Fibroblast of lung (primary cell): Measurements from ENCODE around the gene DDR1. TPM values are rescaled to one million over a fixed set of nuclear protein-coding genes. Genes with fewer than 3 reads are reported as not detected.
"Not testable (repeated sequence)": the region's sequence is repeated elsewhere in the genome, so short reads cannot be mapped to it uniquely, and the experiment has no call there.

Experiments used
- DNase-seq, 2 donors: peaks; one replicate each; pipeline versions ENCODE4 v3.0.0 to v3.0.0-alpha.2; 2010; ENCODE audit warnings: low read depth in 2 of 2
- H2AFZ ChIP-seq: 2 replicates; pipeline ENCODE4 v1.5.1; 2012; ENCODE audit warnings: low read length, control low read depth, inconsistent platforms
- H3K27ac ChIP-seq: 2 replicates; pipeline ENCODE4 v1.5.1; 2011; ENCODE audit warnings: low read length, control low read depth; ENCODE audit not compliant: insufficient read depth
- H3K27me3 ChIP-seq: 2 replicates; pipeline ENCODE4 v1.5.1; 2011; ENCODE audit warnings: mild to moderate bottlenecking, low read length; ENCODE audit not compliant: control insufficient read depth, insufficient read depth
- H3K36me3 ChIP-seq: 2 replicates; pipeline ENCODE4 v1.5.1; 2011; ENCODE audit warnings: low read length; ENCODE audit not compliant: control insufficient read depth, insufficient read depth
- H3K4me1 ChIP-seq: 2 replicates; pipeline ENCODE4 v1.5.1; 2011; ENCODE audit warnings: low read length; ENCODE audit not compliant: control insufficient read depth, insufficient read depth; ENCODE audit errors: extremely low read depth
- H3K4me2 ChIP-seq: 2 replicates; pipeline ENCODE4 v1.5.1; 2011; ENCODE audit warnings: low read length, control low read depth; ENCODE audit not compliant: insufficient read depth; ENCODE audit errors: extremely low read depth
- H3K4me3 ChIP-seq, 4 experiments: fragments of 200-600 bp in 1 of 4; sonication (generic) in 1 of 4; replicated peaks in 1 of 4; 2 replicates each; pipeline ENCODE4 v1.5.1; 2011 to 2016; ENCODE audit warnings: low read length in 4 of 4, low read depth in 3 of 4, mild to moderate bottlenecking in 3 of 4, control low read depth in 2 of 4, inconsistent platforms in 1 of 4, mixed read lengths in 1 of 4; ENCODE audit not compliant: insufficient read depth in 1 of 4; ENCODE audit errors: control extremely low read depth in 1 of 4
- H3K79me2 ChIP-seq: 2 replicates; pipeline ENCODE4 v1.5.1; 2012; ENCODE audit warnings: mild to moderate bottlenecking, low read length, inconsistent platforms; ENCODE audit not compliant: control insufficient read depth, insufficient read depth
- H3K9ac ChIP-seq: 2 replicates; pipeline ENCODE4 v1.5.1; 2011; ENCODE audit warnings: mild to moderate bottlenecking, low read length, control low read depth; ENCODE audit not compliant: insufficient read depth
- H3K9me3 ChIP-seq: 2 replicates; pipeline ENCODE4 v1.5.1; 2012; ENCODE audit warnings: low read depth, low read length; ENCODE audit not compliant: control insufficient read depth, insufficient read depth
- H4K20me1 ChIP-seq: 2 replicates; pipeline ENCODE4 v1.5.1; 2011; ENCODE audit warnings: low read length; ENCODE audit not compliant: control insufficient read depth, insufficient read depth; ENCODE audit errors: extremely low read depth
- EZH2 ChIP-seq: IDR thresholded peaks from 2 replicates; pipeline ENCODE4 v1.5.1; 2012; ENCODE audit warnings: low read length, control low read depth, mild to moderate bottlenecking; ENCODE audit errors: missing control alignments
- polyA plus RNA-seq, 2 donors: library from polyadenylated mRNA; depleted of rRNA in 1 of 2; stranded (reverse) in 1 of 2; unstranded in 1 of 2; fragments of >200 nt; gene quantifications; 2 replicates each; pipeline ENCODE4 v1.2.1, GENCODE V29; 2011 to 2012; ENCODE audit warnings: missing spikeins in 1 of 2
- total RNA-seq: library from RNA; depleted of rRNA; stranded (reverse); fragments of >200 nt; gene quantifications from 2 replicates; pipeline ENCODE4 v1.2.1, GENCODE V29; 2014
- TF ChIP-seq, protein P1 (sequence below), 2 donors: IDR thresholded peaks in 1 of 2; conservative IDR thresholded peaks in 1 of 2; 1 replicate in 1 of 2; 2 replicates in 1 of 2; pipeline ENCODE4 v1.5.1; 2011 to 2012; ENCODE audit warnings: low read length in 2 of 2, control low read depth in 1 of 2, inconsistent platforms in 1 of 2, low read depth in 1 of 2, mild to moderate bottlenecking in 1 of 2

Gene DDR1
- total and polyA plus RNA-seq, 2 donors (not counting 1 experiment from before 2014, with no cell fraction given): 10.9 to 17.5 TPM

DNA sequence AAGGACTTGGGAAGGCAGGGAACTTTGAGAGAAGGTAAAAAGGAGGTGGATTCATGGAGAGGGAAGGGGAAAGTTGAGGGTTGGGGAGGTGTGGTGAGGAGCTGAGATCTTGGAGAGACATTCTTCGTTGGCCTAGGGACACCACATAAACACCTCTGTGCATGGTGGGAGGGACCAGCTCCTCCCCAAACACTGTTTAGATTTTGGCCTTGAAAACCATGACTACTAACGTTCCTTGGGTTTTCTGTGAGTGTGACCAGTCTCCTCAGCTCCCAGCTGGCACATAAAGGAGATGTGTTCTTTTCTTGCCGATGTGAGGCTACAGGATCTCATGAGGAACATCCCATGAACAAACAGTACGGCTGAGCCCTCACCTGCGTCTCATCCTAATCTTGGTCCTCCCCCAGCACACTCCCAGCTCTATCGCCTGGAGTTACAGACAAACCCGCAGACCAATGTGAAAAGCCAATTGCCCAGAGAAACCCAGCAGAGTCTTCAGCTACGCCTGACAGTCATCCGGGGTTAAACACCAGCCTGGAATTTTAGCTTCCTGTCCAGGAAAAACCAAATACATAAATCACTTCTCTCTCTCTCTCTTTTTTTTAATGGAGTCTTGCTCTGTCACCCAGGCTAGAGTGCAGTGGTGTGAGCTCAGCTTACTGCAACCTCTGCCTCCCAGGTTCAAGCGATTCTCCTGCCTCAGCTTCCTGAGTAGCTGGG lies 22.0 kb upstream of the DDR1 start:
- peak in 1 of 2 donors; percentile 42 for DNase-seq
- Histone ChIP-seq H3K4me2 (no peak overlapping the region), H2AFZ (no peak overlapping the region), H3K9ac (no peak overlapping the region), H3K27me3 (peaks cover 7% of the 10 kb centered on the region), H3K4me1 (no peaks in the 10 kb centered on the region), H3K79me2 (no peaks in the 10 kb centered on the region), H3K4me3 (no peak overlapping the region), H3K36me3 (no peaks in the 10 kb centered on the region), H4K20me1 (no peaks in the 10 kb centered on the region), H3K9me3 (no peaks in the 10 kb centered on the region), H3K27ac (no peak overlapping the region)
- TF ChIP-seq, protein P1, sequence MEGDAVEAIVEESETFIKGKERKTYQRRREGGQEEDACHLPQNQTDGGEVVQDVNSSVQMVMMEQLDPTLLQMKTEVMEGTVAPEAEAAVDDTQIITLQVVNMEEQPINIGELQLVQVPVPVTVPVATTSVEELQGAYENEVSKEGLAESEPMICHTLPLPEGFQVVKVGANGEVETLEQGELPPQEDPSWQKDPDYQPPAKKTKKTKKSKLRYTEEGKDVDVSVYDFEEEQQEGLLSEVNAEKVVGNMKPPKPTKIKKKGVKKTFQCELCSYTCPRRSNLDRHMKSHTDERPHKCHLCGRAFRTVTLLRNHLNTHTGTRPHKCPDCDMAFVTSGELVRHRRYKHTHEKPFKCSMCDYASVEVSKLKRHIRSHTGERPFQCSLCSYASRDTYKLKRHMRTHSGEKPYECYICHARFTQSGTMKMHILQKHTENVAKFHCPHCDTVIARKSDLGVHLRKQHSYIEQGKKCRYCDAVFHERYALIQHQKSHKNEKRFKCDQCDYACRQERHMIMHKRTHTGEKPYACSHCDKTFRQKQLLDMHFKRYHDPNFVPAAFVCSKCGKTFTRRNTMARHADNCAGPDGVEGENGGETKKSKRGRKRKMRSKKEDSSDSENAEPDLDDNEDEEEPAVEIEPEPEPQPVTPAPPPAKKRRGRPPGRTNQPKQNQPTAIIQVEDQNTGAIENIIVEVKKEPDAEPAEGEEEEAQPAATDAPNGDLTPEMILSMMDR (conservative IDR thresholded peaks at IDR 0.05 in 1 of 2, IDR thresholded peaks at IDR 0.05 in 1 of 2; ENCODE audit: low read depth in 1 of 2, low read length in 2 of 2): no peak
- no peak for TF ChIP-seq EZH2

DNA sequence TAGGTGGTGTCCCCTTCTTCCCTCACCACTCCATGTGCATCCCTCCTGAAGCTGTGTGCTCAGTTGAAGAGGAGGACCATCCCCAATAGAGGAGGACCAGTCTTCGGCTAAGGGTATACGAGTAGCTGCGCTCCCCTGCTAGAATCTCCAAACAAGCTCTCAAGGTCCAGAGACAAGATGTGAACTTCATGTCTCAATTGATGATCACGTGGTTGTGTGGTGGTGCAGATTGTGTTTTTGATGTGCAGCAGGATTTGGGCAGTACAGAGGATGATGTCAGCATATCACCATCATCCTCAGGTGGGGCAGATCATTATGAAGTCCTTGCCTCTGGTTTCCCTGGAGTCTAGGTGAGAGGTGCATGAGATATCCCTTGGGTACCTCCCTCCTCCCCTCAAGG lies 20.0 kb upstream of the DDR1 start:
- Histone ChIP-seq H3K27ac (no peak overlapping the region), H3K9ac (no peak overlapping the region), H3K4me2 (no peak overlapping the region), H3K27me3 (peaks cover 7% of the 10 kb centered on the region), H3K36me3 (no peaks in the 10 kb centered on the region), H4K20me1 (no peaks in the 10 kb centered on the region), H3K4me1 (no peaks in the 10 kb centered on the region), H3K9me3 (no peaks in the 10 kb centered on the region), H2AFZ (no peak overlapping the region), H3K79me2 (no peaks in the 10 kb centered on the region), H3K4me3 (no peak overlapping the region)
- TF ChIP-seq, protein P1 (conservative IDR thresholded peaks at IDR 0.05 in 1 of 2, IDR thresholded peaks at IDR 0.05 in 1 of 2; ENCODE audit: low read depth in 1 of 2, low read length in 2 of 2): no peak
- TF ChIP-seq EZH2: no peak
- no peak for DNase-seq

DNA sequence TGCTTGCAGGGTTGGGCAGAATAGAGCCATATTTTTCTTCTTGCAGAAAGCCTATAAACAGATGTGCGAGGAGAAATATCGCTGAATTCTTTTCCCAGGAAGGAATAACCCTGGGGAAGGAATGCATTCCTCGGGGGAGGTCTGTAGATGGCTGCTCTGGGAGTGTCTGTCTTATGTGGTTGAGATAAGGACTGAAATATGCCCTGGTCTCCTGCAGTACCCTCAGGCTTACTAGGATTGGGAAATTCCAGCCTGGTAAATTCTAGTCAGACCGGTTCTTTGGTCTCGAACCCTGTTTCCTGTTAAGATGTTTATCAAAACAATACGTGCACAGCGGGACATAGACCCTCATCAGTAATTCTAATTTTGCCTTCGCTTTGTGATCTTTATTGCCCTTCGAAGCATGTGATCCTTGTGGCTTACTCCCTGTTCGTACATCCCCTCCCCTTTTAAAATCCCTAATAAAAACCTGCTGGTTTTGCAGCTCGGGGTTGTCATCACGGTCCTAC lies 15.0 kb upstream of the DDR1 start:
- not testable (repeated sequence) for H3K27ac ChIP-seq, H3K79me2 ChIP-seq, H3K4me2 ChIP-seq, H4K20me1 ChIP-seq, H3K4me1 ChIP-seq, H3K9me3 ChIP-seq, H2AFZ ChIP-seq, H3K27me3 ChIP-seq, H3K9ac ChIP-seq, DNase-seq, H3K4me3 ChIP-seq, H3K36me3 ChIP-seq
